Amniotic stem cell (primary cell): ENCODE data around the gene RAPGEF2.
"Not testable (repeated sequence)": the region's sequence is repeated elsewhere in the genome, so short reads cannot be mapped to it uniquely, and the experiment has no call there.

Experiments
- DNase-seq: peaks from one replicate; lab custom pipeline; 2025; lab: John Stamatoyannopoulos, UW

The RAPGEF2 gene

DNA sequence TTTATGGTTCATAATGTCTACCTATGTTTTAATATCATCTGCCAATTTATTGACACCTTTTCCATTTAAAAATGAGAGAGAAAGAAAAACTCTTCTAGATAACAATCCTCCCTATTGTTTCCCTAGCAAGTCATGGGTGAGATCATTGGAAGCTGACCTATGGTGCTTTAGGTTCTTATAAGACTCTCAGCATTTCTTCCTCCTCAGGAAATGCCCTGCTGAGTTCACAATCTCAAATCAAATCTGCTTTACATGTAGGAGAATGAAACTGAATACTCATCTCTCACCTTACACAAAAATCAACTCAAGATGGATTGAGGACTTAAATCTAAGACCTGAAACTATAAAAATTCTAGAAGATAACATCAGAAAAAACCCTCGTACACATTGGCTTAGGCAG lies 267.4 kb downstream of the RAPGEF2 start:
- no peak for DNase-seq

DNA sequence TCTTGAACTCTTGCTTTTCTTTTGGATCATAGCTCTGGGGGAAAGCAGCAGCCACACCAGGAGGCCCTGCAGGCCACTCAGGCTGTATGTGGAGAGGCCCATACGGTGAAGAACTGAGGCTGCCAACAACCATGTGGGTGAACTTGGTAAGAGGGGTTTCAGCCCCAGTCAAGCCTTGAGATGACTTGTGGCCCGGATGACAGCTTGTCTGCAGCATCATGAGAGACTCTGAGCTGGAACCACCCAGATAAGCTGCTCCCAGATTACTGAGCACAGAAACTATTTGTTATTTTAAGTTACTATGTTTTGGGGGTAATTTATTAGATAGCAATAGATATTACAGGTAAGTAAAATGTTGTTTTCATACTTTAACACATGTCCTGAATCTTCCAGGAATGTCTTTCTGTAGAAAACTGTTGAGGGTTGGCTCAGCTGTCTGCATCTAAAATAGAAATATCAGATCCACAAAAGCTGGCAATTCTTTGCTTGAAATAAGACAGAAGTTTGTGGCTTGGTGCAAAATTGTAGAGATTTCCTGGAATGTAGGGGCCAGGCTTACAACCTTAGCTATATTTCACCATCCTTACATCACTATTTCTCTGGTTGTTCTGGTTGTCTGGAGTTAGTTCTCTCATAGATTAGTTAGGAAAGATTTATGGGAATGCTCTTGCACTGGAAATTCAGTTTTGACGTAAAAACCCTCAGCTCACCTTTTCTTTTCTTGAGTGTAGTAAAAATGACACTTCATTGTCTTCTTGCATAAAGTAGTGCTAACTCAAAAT lies 272.1 kb downstream of the RAPGEF2 start:
- DNase-seq, result no peak

DNA sequence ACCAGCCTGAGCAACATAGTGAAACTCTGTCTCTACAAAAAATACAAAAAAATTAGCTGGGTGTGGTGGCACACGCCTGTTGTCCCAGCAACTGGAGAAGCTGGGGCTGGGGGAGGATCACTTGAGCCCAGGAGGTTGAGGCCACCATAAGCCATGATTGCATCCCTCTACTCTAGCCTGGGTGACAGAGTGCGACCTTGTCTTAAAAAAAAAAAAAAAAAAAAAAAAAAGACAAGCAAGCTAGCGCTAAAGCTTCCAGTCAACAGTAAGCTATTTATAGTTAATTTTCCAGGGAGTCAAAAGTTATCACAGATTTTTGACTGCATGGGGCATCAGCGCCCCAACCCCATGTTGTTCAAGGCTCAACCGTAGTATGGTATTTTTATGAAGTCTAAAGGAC lies 273.4 kb downstream of the RAPGEF2 start:
- DNase-seq, result no peak

DNA sequence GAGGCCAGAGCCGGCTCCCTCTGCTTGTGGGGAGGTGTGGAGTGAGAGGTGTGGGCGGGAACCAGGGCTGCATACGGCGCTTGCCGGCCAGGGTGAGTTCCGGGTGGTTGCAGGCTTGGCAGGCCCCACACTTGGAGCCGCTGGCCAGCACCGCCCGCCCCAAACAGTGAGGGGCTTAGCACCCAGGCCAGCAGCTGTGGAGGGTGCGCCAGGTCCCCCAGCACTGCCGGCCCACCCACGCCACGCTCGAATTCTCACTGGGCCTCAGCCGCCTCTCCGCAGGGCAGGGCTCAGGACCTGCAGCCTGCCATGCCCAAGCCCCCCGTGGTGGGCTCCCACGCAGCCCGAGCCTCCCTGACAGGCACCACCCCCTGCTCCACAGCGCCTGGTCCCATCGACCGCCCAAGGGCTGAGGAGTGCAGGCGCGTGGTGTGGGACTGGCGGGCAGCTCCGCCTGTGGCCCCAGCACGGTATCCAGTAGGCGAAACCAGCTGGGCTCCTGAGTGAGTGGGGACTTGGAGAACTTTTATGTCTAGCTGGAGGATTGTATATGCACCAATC lies 275.3 kb downstream of the RAPGEF2 start:
- no peak for DNase-seq

DNA sequence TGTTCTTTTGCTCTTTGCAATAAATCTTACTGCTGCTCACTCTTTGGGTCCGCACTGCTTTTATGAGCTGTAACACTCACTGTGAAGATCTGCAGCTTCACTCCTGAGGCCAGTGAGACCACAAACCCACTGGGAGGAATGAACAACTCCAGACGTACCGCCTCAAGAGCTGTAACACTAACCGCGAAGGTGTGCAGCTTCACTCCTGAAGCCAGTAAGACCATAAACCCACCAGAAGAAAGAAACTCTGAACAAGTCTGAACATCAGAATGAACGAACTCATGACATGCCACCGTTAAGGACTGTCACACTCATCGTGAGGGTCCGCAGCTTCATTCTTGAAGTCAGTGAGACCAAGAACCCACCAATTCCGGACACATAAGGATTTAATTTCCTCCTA lies 276.2 kb downstream of the RAPGEF2 start:
- DNase-seq, result not testable (repeated sequence)

DNA sequence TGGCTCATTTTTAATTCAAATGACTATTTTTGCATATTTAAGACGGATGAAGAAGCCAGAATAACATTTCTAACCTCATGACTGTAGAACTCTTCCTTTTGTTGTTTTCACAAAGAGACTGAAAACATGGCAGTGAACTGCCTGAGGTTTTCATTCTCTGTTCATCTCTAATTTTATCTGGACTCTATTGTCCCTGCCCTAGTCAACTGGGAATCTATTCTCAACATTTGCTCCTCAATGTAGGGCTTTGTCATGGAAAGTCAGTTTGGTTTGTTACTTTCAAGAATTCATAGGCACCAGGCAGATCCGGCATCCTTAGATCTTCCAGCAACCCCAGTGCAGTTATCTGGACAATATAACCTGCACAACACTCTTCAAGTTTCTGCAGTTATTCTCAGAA lies 277.0 kb downstream of the RAPGEF2 start:
- no peak for DNase-seq

DNA sequence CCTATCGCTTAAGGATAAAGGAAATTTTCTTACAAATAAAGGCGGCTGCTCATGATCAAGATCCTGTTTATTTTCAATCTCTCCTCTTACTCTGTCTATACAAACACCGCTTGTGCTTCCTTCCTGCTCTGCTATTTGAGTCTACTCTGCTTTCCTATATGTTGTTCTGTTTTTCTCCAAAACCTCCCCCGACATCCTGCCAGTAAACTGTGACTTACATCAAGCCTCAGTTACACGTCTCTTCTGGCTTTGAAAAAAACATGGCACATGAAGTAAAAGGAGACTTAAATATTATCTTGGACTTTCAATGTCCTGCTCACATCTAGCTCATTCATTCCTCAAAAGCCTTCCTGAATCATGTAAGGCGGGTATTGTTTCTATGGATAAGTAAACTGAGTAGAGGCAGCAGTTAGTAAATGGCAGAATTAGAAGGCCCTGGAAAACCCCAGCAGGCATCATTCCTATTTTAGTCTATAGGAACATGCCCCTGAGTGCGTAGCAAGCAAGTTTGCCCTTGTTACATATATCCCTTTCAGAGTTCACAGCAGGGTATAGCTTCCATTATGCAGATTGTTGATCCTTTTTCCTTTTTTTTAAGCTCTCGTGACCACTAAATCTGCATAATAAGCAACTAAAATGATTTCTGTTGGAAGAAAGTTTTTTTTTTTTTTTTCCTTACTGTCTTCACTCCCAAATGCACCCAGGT lies 280.1 kb downstream of the RAPGEF2 start:
- DNase-seq, result no peak

DNA sequence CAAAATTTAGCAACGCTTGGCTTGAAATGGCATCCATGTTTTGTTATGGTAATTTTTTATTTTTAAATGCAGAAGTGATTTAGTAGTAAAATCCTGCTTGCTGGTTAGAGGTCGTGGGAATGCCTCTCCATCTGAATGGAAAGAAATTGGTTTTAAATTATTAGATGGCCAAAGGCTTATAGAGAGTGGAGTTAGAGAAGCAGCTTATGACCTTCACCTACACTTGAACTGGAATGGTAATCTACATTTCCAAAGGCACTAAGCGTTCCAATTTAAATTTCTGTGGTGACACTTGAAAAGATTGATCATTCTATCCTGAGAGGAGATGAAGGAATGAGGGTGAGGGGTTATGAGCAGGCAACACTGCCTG lies 280.7 kb downstream of the RAPGEF2 start:
- DNase-seq, result no peak

DNA sequence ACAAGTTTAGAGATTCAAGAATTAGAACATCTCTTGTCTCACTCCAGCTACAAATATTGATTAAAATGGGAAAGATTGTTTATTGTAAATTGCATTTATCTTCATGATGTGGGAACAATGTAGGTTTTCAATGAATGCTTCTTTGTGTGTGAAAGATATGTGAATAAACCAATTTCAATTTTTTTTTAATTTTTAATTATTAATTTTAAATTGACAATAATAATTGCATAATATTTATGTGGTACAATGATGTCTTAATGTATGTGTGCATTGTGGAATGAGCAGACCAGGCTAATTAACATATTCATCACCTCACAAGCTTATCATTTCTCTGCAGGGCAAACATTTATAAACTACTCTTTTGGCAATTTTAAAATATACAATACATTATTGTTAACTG lies 281.1 kb downstream of the RAPGEF2 start:
- DNase-seq, result no peak

DNA sequence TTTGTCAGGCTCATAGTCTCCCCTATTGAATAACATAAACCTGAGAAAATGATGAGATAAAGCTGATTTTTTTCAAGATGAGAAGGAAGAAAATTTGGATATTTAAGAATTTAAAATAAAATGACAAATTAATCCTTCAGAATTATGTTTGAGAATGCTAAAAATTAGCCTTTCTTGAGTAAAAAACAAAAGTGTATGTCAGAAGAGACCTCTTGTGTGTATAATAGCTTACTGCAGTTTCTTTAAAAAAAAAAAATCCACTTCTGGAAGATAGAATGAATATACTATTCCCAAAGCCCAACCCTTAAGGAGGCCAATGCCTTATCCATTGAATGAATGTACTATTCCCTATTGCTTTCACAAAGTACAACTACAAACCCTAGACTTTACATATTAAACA lies 281.8 kb downstream of the RAPGEF2 start:
- no peak for DNase-seq

DNA sequence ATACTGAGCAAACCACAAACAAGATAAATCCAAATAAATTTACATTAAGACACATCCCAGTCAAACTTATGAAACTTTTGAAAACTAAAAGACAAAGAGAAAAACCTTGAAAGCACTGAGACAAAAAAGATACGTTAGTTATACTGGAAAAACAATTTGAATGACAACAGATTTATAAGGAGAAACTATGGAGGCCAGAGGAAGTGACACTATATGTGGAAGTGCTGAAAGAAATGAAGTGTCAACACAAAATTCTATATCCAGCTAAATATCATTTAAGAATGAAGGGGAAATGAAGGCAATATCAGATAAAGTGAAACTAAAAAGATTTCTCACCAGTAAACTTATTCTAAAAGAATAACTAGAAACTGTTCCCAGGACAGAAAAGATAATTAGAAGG lies 283.7 kb downstream of the RAPGEF2 start:
- no peak for DNase-seq

DNA sequence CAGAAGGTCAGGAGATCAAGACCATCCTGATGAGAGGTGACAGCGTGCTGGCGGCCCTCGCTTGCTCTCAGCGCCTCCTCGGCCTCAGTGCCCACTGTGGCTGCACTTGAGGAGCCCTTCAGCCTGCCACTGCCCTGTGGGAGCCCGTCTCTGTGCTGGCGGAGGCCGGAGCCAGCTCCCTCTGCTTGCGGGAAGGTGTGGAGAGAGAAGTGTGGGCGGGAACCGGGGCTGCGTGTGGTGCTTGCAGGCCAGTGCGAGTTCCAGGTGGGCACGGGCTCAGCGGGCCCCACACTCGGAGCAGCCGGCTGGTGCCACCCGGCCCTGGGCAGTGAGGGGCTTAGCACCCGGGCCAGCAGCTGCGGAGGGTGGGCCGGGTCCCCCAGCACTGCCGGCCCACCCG lies 286.9 kb downstream of the RAPGEF2 start:
- DNase-seq, result no peak

DNA sequence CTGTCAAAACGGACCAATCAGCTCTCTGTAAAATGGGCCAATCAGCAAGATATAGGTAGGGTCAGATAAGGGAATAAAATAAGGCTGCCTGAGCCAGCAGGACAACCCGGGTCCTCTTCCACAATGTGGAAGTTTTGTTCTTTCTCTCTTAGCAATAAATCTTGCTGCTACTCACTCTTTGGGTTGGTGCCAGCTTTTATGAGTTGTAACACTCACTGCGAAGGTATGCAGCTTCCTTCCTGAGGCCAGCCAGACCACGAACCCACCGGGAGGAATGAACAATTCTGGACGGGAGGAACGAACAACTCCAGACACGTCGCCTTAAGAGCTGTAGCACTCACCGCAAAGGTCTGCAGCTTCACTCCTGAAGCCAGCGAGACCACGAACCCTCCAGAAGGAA lies 287.8 kb downstream of the RAPGEF2 start:
- peak; percentile 75 for DNase-seq

DNA sequence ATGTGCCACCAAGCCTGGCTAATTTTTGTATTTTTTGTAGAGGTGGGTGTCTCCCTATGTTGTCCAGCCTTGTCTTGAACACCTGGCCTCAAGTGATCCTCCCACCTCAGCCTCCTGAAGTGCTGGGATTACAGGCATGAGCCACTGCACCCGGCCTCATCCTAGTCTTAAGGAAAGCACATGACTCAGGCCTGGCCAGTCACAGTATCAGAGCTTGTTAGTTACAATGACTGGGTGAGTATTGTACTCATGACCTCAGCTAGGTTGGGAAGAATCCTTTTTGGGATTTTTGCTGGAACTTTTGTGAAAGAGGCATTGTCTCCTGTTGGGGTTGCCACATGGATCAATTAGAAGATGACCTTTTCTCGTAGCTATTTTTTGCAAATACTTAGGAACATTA lies 292.8 kb downstream of the RAPGEF2 start:
- no peak for DNase-seq

DNA sequence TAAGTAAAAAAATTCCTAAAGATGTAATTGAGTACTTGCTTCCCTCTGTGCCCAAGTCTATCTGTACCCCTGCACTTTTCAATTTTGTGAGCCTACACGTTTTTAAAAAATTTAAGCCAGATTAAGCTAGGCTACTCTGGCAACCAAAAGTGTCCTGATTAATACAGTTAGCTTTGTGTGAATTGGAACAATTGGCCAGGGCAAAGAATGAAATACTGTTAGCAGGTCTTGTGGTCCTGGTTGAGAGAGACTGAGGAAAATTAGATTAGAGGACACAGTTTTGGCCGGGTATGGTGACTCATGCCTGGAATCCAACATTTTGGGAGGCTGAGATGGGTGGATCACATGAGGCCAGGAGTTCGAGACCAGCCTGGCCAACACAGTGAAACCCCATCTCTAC lies 293.3 kb downstream of the RAPGEF2 start:
- DNase-seq, result no peak

DNA sequence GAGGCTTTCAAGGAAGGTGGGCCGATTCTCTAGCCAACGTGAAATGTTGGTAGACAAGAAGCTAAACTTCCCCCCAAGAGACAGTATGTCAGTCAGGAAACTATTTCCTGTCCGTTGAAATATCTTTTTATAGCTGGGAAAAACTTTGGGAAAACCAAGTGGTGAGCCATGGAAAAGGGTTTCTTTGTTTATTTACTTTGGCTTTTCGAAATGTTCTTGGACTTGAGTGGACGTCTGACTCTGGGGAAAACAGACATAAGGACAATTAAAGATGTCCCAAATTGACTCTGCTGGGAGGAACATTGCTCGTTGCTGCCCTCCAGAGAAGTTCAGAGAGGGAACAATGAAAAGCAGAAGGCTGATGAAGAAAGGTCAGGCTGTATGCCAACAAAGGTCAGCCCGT lies 295.4 kb downstream of the RAPGEF2 start:
- DNase-seq, result no peak

DNA sequence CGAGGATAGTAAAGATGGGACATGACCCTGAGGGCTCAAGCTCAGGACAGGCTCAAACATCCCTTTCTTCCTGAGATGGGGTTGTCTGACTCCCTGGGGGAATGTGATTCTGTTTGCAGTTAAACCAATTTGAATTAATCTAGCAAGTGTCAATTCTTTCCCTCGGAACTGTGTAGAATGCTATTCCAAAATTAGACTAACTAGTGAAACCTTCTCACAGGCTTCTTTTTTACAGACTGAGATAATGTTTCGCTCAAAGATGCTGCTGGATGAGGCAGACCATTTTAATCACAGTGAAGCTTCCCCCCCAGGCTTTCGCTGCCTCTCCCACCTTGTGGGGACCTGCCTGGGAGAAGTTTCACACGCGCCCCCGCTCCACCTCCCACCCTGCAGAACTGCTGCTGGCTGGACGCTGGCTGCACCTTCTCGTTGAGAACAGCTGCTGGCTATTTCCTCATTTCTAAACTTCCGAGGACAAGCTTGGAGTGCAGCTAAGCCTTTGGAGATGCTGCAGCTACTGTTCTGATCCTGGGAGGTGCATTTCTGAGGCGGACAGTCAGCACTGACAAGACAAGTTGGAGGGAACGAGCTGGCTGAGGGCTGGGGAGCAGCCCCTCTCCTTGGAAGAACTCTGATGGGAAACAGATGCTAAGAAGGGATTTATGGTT lies 297.8 kb downstream of the RAPGEF2 start:
- no peak for DNase-seq

DNA sequence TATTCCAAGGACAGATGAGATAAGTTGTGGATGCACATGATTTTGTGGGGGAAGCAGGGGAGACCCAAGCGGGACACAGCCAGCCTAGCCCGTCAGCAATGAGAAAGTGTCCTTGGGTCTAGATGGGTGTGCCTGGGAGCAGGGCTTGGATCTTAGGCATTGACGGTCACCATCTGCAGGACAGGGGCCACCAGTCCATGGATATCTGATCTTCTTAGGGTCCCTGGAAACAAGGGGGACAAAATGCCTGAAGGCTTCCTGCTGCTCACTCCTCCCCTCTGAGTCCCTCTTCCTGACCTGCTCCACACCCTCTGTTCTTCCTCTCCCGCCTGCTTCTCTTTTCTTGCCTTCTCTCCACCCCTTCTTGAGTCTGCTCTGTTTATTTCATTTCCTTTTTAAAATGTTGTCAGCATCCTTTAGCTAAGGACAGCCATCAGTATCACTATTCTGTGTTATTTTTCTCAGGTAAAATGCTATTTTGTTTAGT lies 298.4 kb downstream of the RAPGEF2 start:
- DNase-seq, result no peak

DNA sequence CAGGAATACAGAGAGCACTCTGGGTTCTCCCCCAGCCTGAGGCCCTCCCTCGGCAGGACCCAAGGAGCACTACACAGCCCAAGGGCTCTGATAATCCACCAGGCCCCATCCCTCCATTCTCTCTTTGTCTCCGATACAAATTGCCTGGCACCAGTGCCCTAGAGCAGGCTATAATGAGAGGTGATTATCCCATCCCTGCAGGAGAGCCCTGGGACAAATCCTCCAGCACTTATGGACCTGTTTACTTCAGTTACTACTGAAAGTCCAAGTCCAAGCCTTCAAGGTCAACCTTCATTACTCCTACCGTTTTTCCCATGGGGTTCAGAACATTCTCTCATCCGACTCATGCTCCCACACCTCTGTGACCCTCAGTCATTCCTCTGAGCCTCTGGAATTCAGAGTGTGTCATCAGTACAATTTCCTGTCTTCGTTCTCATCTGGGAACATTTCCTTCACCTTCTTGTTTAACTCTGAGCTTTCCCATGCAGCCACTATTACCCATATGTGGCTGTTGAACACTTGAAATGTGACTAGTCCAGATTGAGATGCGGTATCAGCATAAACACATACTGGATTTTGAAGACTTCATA lies 299.0 kb downstream of the RAPGEF2 start:
- DNase-seq, result peak; percentile 15
